Measurements from ENCODE around the gene PAK4.

The PAK4 gene

GRCh38 chr19:39145180-39145953, 19.8 kb downstream of the PAK4 start:
- H3K27ac ChIP-seq = no peak overlapping the region
- no peaks in the 10 kb centered on the region for H3K9me3 ChIP-seq (ENCODE audit: severe bottlenecking)
- no peaks in the 10 kb centered on the region for H3K27me3 ChIP-seq (ENCODE audit: insufficient read depth, low read depth, severe bottlenecking)
- no peak for TF ChIP-seq CTCF (IDR thresholded peaks at IDR 0.05; ENCODE audit: low read depth, low read length)
- H3K36me3 ChIP-seq = peaks cover 9% of the 10 kb centered on the region
- no peak for DNase-seq
- no peak overlapping the region for H3K4me3 ChIP-seq (ENCODE audit: low read depth, low read length)

- Histone ChIP-seq H3K36me3 (peaks cover 9% of the 10 kb centered on the region), H3K4me3 (ENCODE audit: low read depth, low read length) (no peak overlapping the region), H3K27me3 (ENCODE audit: insufficient read depth, low read depth, severe bottlenecking) (no peaks in the 10 kb centered on the region), H3K27ac (no peak overlapping the region), H3K9me3 (ENCODE audit: severe bottlenecking) (no peaks in the 10 kb centered on the region)
- TF ChIP-seq CTCF (IDR thresholded peaks at IDR 0.05; ENCODE audit: low read depth, low read length) = no peak
- no peak for DNase-seq
Observed at GRCh38 chr19:39146091-39146490, 20.5 kb downstream of the PAK4 start.

- H3K36me3 ChIP-seq = peaks cover 9% of the 10 kb centered on the region
- H3K9me3 ChIP-seq (ENCODE audit: severe bottlenecking) = no peaks in the 10 kb centered on the region
- DNase-seq = no peak
- no peak for TF ChIP-seq CTCF (IDR thresholded peaks at IDR 0.05; ENCODE audit: low read depth, low read length)
- no peaks in the 10 kb centered on the region for H3K27me3 ChIP-seq (ENCODE audit: insufficient read depth, low read depth, severe bottlenecking)
- H3K27ac ChIP-seq = no peak overlapping the region
- no peak overlapping the region for H3K4me3 ChIP-seq (ENCODE audit: low read depth, low read length)
Observed at GRCh38 chr19:39146686-39147450, 21.3 kb downstream of the PAK4 start.

- H3K27me3 ChIP-seq (ENCODE audit: insufficient read depth, low read depth, severe bottlenecking) = no peaks in the 10 kb centered on the region
- no peak overlapping the region for H3K27ac ChIP-seq
- DNase-seq = no peak
- no peak overlapping the region for H3K4me3 ChIP-seq (ENCODE audit: low read depth, low read length)
- H3K9me3 ChIP-seq (ENCODE audit: severe bottlenecking) = no peaks in the 10 kb centered on the region
- peaks cover 9% of the 10 kb centered on the region for H3K36me3 ChIP-seq
- no peak for TF ChIP-seq CTCF (IDR thresholded peaks at IDR 0.05; ENCODE audit: low read depth, low read length)
Observed at GRCh38 chr19:39147480-39147879, 21.9 kb downstream of the PAK4 start.

- H3K9me3 ChIP-seq (ENCODE audit: severe bottlenecking) = no peaks in the 10 kb centered on the region
- peaks cover 9% of the 10 kb centered on the region for H3K36me3 ChIP-seq
- TF ChIP-seq CTCF (IDR thresholded peaks at IDR 0.05; ENCODE audit: low read depth, low read length) = no peak
- no peak for DNase-seq
- H3K27me3 ChIP-seq (ENCODE audit: insufficient read depth, low read depth, severe bottlenecking) = no peaks in the 10 kb centered on the region
- H3K27ac ChIP-seq = no peak overlapping the region
- no peak overlapping the region for H3K4me3 ChIP-seq (ENCODE audit: low read depth, low read length)
Observed at GRCh38 chr19:39148939-39149529, 23.4 kb downstream of the PAK4 start.
